Endothelial cell of umbilical vein (primary cell): ENCODE measurements around the gene CACNA1B. TPM values are rescaled to one million over a fixed set of nuclear protein-coding genes. Genes with fewer than 3 reads are reported as not detected.

Source experiments
- BruUV-seq: library from RNA; stranded (reverse); fragments of 400-500 nt; replicated peaks from 2 replicates; lab custom pipeline; 2021; lab: Mats Ljungman, UMichigan
- CTCF ChIA-PET: fragments of 300-600, 350-600 bp; sonication (Branson Sonifier 250); formaldehyde crosslinking; loops from one replicate; lab custom pipeline; 2021; ENCODE audit warnings: antibody characterized with exemption, inconsistent platforms; lab: Charles Lee
- POLR2A ChIA-PET: fragments of 300-600, 350-600 bp; sonication (Branson Sonifier 250); formaldehyde crosslinking; loops from one replicate; lab custom pipeline; 2021; ENCODE audit warnings: antibody characterized with exemption, inconsistent platforms; lab: Charles Lee
- DNase-seq: peaks from one replicate; pipeline ENCODE4 v3.0.0-alpha.2; 2011; ENCODE audit warnings: low read depth, low spot score
- FAIRE-seq: peaks from 2 replicates; lab custom pipeline; 2011; peaks lifted over from hg19 to GRCh38; lab: Jason Lieb, UNC
- H2AFZ ChIP-seq: 2 replicates; pipeline ENCODE4 v1.6.0; 2012; ENCODE audit warnings: low read depth, low read length, control low read depth, inconsistent platforms
- H3K27ac ChIP-seq: 2 replicates; pipeline ENCODE4 v1.5.1; 2011; ENCODE audit warnings: low read depth, mild to moderate bottlenecking, control low read depth, low read length, moderate library complexity; ENCODE audit not compliant: insufficient read depth
- H3K27me3 ChIP-seq, 2 experiments: 2 replicates each; pipeline versions ENCODE4 v1.6.0 to v1.6.1; 2011; ENCODE audit warnings: low read length in 2 of 2, mixed read lengths in 1 of 2; ENCODE audit not compliant: control insufficient read depth in 2 of 2, insufficient read depth in 2 of 2
- H3K36me3 ChIP-seq, 2 experiments: 2 replicates in 1 of 2; 3 replicates in 1 of 2; pipeline ENCODE4 v1.5.1; 2011; ENCODE audit warnings: low read length in 2 of 2, mild to moderate bottlenecking in 1 of 2, moderate library complexity in 1 of 2; ENCODE audit not compliant: control insufficient read depth in 2 of 2, insufficient read depth in 2 of 2; ENCODE audit errors: extremely low read depth in 1 of 2
- H3K4me1 ChIP-seq: 3 replicates; pipeline ENCODE4 v1.5.1; 2011; ENCODE audit warnings: mild to moderate bottlenecking, low read length; ENCODE audit not compliant: control insufficient read depth, insufficient read depth; ENCODE audit errors: extremely low read depth
- H3K4me2 ChIP-seq: 2 replicates; pipeline ENCODE4 v1.6.1; 2011; ENCODE audit warnings: low read length, control low read depth, mixed read lengths; ENCODE audit not compliant: insufficient read depth
- H3K4me3 ChIP-seq, 3 experiments: fragments of 200-600 bp in 1 of 3; sonication (generic), shearing (Covaris generic) in 1 of 3; replicated peaks in 1 of 3; 2 replicates each; pipeline ENCODE4 v1.5.1; 2011 to 2016; ENCODE audit warnings: control low read depth in 3 of 3, low read length in 3 of 3, mild to moderate bottlenecking in 2 of 3, inconsistent platforms in 1 of 3, low read depth in 1 of 3, moderate library complexity in 1 of 3; ENCODE audit not compliant: insufficient read depth in 1 of 3
- H3K79me2 ChIP-seq: 2 replicates; pipeline ENCODE4 v1.6.0; 2012; ENCODE audit warnings: low read length, inconsistent platforms; ENCODE audit not compliant: control insufficient read depth, insufficient read depth
- H3K9ac ChIP-seq: replicated peaks from 2 replicates; pipeline ENCODE3; 2011; ENCODE audit warnings: low read length, control low read depth; ENCODE audit not compliant: insufficient read depth; ENCODE audit errors: extremely low read depth
- H3K9me1 ChIP-seq: replicated peaks from 3 replicates; pipeline ENCODE4 v1.6.0; 2011; ENCODE audit warnings: mild to moderate bottlenecking, low read length; ENCODE audit not compliant: control insufficient read depth, insufficient read depth; ENCODE audit errors: extremely low read depth
- H3K9me3 ChIP-seq: replicated peaks from 2 replicates; pipeline ENCODE4 v1.5.1; 2012; ENCODE audit warnings: low read length, inconsistent platforms; ENCODE audit not compliant: control insufficient read depth, insufficient read depth
- H4K20me1 ChIP-seq: replicated peaks from 2 replicates; pipeline ENCODE3; 2011; ENCODE audit warnings: mild to moderate bottlenecking, low read length; ENCODE audit not compliant: control insufficient read depth, insufficient read depth; ENCODE audit errors: extremely low read depth
- CTCF ChIP-seq, 2 donors: IDR thresholded peaks; 1 replicate in 1 of 2; 2 replicates in 1 of 2; pipeline ENCODE4 v1.5.1; 2011; ENCODE audit warnings: low read length in 2 of 2, mild to moderate bottlenecking in 2 of 2, moderate library complexity in 2 of 2, control low read depth in 1 of 2, inconsistent platforms in 1 of 2, low read depth in 1 of 2; ENCODE audit not compliant: insufficient read depth in 1 of 2; ENCODE audit errors: extremely low read depth in 1 of 2
- EZH2 ChIP-seq: IDR thresholded peaks from 2 replicates; pipeline ENCODE4 v1.6.1; 2012; ENCODE audit warnings: borderline replicate concordance, low read depth, mild to moderate bottlenecking, moderate library complexity, low read length, inconsistent platforms; ENCODE audit not compliant: severe bottlenecking
- FOS ChIP-seq: IDR thresholded peaks from 2 replicates; pipeline ENCODE4 v1.6.1; 2011; ENCODE audit warnings: mild to moderate bottlenecking, low read length, moderate library complexity, borderline replicate concordance; ENCODE audit not compliant: insufficient read depth
- GATA2 ChIP-seq: IDR thresholded peaks from 2 replicates; pipeline ENCODE4 v1.7.0; 2011; ENCODE audit warnings: low read depth, mild to moderate bottlenecking, moderate library complexity, mixed read lengths, low read length; ENCODE audit not compliant: insufficient read length, insufficient read depth
- MAX ChIP-seq: IDR thresholded peaks from 2 replicates; pipeline ENCODE4 v1.6.1; 2011; ENCODE audit not compliant: insufficient read depth, insufficient read length
- MYC ChIP-seq: IDR thresholded peaks from one replicate; pipeline ENCODE4 v1.6.1; 2011; ENCODE audit warnings: mild to moderate bottlenecking, low read depth, low read length
- POLR2A ChIP-seq: IDR thresholded peaks from 2 replicates; pipeline ENCODE4 v1.6.1; 2012; ENCODE audit warnings: low read depth, mild to moderate bottlenecking, control low read depth, low read length
- dilution Hi-C: fragments of 300-500 bp; cut with MboI; formaldehyde crosslinking; loops from one replicate; pipeline ENCODE4 v1.15.0; 2019; ENCODE audit warnings: low sequenced_read_pairs; ENCODE audit not compliant: extremely low pct_ligation_motif_present
- intact Hi-C: fragments of 100-400 bp; cut with micrococcal nuclease; formaldehyde crosslinking; loops from one replicate; pipeline ENCODE4 v1.10.0; 2022
- polyA plus RNA-seq, 4 experiments: library from polyadenylated mRNA; depleted of rRNA in 3 of 4; stranded (reverse) in 3 of 4; unstranded in 1 of 4; fragments of >200 nt; gene quantifications; 2 replicates each; pipeline versions ENCODE4 v1.2.1 to v1.2.3, GENCODE V29; 2011 to 2012; ENCODE audit warnings: missing spikeins in 1 of 4
- total RNA-seq: library from RNA; stranded (reverse); gene quantifications from 2 replicates; pipeline ENCODE4 v1.2.3, GENCODE V29; 2021

Gene CACNA1B
- total and polyA plus RNA-seq, 2 donors (not counting 3 experiments of a cell fraction or from before 2014, with no cell fraction given): 0.11 to 0.41 TPM

- Histone ChIP-seq H3K27me3 (no peaks in the 10 kb centered on the region), H3K4me1 (no peaks in the 10 kb centered on the region), H3K9ac (no peak overlapping the region), H3K79me2 (no peaks in the 10 kb centered on the region), H2AFZ (no peak overlapping the region), H3K4me3 (no peak overlapping the region), H3K36me3 (no peaks in the 10 kb centered on the region), H3K9me1 (no peaks in the 10 kb centered on the region), H3K9me3 (no peaks in the 10 kb centered on the region), H3K27ac (no peak overlapping the region), H4K20me1 (no peaks in the 10 kb centered on the region), H3K4me2 (no peak overlapping the region)
- no peak for FAIRE-seq
- dilution Hi-C loops: no loop called here
- no TSS peak for BruUV-seq
- no peak for DNase-seq
- CTCF ChIA-PET: no interaction called here
- TF ChIP-seq EZH2 (no peak), MYC (no peak), MAX (no peak), GATA2 (no peak), CTCF (IDR thresholded peaks at IDR 0.05; ENCODE audit: extremely low read depth in 1 of 2, insufficient read depth in 1 of 2, low read depth in 1 of 2, low read length in 2 of 2) (no peak), FOS (no peak), POLR2A (no peak)
- POLR2A ChIA-PET: no interaction called here
- intact Hi-C loops: no loop called here
Measured at GRCh38 chr9:137959641-137960411, 82.2 kb downstream of the CACNA1B start.
